SIG-M5 (cell line): Measurements from ENCODE around the gene GSC.
"Not testable (repeated sequence)": the region's sequence is repeated elsewhere in the genome, so short reads cannot be mapped to it uniquely, and the experiment has no call there.

Experiments
- DNase-seq: peaks from one replicate; lab custom pipeline; 2025; lab: John Stamatoyannopoulos, UW

GSC gene

DNA sequence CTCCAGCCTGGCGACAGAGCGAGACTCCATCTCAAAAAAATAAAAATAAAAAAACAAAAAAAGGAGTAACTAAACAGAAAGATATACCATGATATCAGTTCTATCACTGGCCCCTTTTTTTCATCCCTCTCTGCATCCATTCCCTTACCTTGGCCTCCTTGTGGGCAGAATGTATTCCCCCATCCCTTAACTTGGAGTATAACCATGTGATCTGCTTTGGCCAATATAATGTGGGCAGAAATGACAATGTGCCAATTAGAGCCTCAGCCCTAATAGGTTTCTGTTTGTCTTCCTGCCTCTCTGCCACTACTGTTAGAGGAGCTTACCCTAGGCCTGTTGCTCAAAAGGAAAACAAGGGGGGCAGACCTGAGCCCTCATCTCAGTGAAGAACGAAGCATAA, 23.8 kb downstream of the GSC start:
- DNase-seq: no peak

- DNase-seq: no peak
These were observed 31.2 kb downstream of the GSC start for GRCh38 chr14:94738751-94739150.

- no peak for DNase-seq
These were observed 31.8 kb downstream of the GSC start for GRCh38 chr14:94738097-94738496.

GRCh38 chr14:94728950-94729349, 41.0 kb downstream of the GSC start:
- DNase-seq: no peak

DNA sequence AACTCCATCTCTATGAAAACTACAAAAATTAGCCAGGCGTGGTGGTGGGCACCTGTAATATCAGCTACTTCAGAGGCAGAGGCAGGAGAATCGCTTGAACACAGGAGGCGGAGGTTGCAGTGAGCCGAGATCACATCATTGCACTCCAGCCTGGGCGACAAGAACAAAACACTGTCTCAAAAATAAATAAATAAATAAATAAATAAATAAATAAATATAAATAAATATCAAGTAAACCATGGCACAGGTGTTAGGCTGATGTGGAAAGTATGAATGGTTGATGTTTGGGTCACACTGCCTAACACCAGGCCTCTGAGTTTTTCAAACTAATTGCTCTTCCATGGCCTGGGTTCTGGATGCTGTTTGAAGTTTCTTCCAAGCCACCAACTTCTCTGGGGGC, 41.5 kb downstream of the GSC start:
- DNase-seq: not testable (repeated sequence)

DNA sequence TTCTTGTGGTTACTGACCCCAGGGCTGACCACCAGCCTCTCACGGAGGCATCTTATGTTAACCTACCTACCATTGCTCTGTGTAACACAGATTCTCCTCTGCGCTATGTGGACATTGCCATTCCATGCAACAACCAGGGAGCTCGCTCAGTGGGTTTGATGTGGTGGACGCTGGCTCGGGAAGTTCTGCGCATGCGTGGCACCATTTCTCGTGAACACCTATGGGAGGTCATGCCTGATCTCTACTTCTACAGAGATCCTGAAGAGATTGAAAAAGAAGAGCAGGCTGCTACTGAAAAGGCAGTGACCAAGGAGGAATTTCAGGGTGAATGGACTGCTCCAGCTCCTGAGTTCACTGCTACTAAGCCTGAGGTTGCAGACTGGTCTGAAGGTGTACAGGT, 43.3 kb downstream of the GSC start:
- not testable (repeated sequence) for DNase-seq

DNA sequence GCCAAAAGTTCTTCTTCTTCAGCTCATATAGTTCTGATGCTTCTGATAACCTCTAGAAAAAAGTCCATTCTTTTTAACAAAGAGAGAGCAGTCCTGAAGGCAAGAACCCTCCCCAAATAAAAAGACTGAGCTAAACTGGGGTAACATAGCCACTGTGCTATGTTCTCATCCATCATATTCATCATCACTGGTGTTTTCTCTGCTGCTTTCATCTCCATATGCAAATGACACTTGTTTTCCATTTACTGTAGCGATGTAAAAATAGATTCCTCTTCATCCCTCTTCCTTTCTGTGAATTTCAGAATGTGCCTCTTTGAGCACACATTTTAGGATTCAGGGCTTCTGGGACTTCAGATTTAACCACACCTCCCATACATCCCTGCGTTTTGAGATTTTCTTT, 44.9 kb downstream of the GSC start:
- no peak for DNase-seq

DNA sequence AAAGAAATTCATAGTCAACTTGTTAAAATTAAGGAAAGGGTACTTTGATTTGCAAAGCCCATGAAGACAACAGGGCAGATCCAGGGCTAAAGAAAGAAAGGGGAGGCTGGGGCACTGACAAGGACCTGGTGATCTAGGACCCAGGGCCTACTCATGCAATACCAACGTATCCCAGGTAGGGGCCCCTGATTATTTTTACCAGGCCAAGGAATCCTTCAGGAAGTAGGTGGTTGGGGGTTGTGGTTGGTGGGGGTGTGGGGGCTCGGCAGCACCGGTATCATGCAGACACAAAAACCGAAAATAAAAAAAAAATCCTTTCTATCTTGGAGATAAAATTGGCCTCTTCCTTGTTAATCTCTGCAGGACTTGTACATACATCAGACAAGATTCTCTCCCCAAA, 47.5 kb downstream of the GSC start:
- DNase-seq: no peak
